Measurements from ENCODE around the gene PROCR. TPM values are rescaled to one million over a fixed set of nuclear protein-coding genes. Genes with fewer than 3 reads are reported as not detected.

Gene PROCR
- not detected for total RNA-seq
- 1 to 10 TPM in 3 of 4 donors, under 1 TPM in 1; 1.00 to 3.7 (median 1.7) TPM for polyA plus RNA-seq

DNA sequence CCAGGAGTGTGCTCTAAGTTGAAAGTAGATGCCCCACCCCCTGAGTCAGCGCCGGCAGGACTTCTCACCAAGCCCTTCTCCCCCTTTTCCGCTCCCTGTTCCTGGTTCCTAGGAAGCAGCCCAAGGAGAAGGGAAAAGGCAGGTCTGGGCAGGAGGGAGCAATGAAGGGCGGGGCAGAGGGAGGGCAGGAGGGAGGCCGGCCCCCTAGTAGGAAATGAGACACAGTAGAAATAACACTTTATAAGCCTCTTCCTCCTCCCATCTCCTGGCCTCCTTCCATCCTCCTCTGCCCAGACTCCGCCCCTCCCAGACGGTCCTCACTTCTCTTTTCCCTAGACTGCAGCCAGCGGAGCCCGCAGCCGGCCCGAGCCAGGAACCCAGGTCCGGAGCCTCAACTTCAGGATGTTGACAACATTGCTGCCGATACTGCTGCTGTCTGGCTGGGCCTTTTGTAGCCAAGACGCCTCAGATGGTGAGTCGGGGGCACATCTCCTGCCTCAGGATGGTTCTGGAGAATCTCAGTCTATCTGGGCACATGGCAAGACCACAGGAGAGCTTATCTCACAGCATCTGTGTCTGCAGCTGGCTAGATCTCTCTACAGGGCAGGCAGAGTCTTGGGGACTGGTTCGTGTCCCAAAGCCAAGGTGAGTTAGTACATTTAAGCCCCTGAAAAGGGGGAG, at the start of gene PROCR:
Gene PROCR, plus strand, starts transcription at position 320 of the 681 bp plus-strand sequence. Its CDS starts 83 bp downstream, at position 403.
- Histone ChIP-seq H3K27me3 (ENCODE audit: control insufficient read depth, insufficient read depth, low read length) (no peaks in the 10 kb centered on the region), H3K4me1 (ENCODE audit: control insufficient read depth, insufficient read depth, low read length, poor library complexity, severe bottlenecking) (peaks cover 5% of the 10 kb centered on the region), H3K36me3 (ENCODE audit: control insufficient read depth, insufficient read depth, low read length) (no peaks in the 10 kb centered on the region), H3K27ac (ENCODE audit: insufficient read depth, low read length, poor library complexity, severe bottlenecking) (no peak within 1 kb of the TSS), H3K9me3 (ENCODE audit: control insufficient read depth in 2 of 2, low read length in 2 of 2) (no peaks in the 10 kb centered on the region), H3K4me3 (ENCODE audit: low read depth, low read length) (no peak within 1 kb of the TSS)
- peak in 1 of 2 donors; percentile 31 for ATAC-seq (ENCODE audit: low read depth in 2 of 2)
- peak within 1 kb of the TSS in 2 of 4 donors; percentile 57 to 65 for H3K4me3 Mint-ChIP-seq
- H3K27ac Mint-ChIP-seq, result peak within 1 kb of the TSS; percentile 27 to 73 (median 67)
- peaks cover 0 to 1% (median 0%) of the 10 kb centered on the region in 7 donors for H3K9me3 Mint-ChIP-seq
- peaks cover 0 to 18% (median 9%) of the 10 kb centered on the region in 4 donors for H3K4me1 Mint-ChIP-seq
- H3K27me3 Mint-ChIP-seq, result peaks cover 5% of the 10 kb centered on the region
- no peak for DNase-seq
- peaks cover 6% of the 10 kb centered on the region for H3K36me3 Mint-ChIP-seq

DNA sequence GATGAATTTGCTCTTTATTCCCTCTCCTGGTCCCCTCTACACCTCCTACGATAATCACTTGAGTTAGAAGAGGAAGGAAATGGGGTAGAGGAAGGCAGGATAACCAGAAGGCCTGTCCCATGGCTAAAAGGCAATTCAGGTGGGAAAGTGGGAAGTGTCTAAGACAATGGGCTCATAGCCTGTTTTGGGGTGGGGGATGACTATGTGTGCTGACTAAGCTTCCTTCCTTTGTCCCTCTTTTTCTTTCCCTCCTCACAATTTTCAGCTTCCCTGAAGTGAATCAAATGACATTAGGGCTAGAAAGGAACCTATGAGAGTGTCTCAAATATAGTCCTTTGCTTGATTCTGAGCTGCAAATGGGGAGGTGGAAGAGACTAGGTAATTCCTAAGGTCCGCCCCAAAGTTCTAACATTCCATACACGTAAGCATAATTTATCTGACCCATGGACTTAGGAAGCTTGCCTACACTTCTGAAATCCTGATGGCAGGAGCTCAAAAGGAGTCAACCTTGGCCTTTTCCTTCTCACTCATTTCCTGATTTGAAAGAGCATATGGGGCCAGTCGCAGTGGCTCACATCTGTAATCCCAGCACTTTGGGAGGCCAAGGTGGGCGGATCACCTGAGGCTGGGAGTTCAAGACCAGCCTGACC, 49.0 kb upstream of the PROCR start:
- no peaks in the 10 kb centered on the region for H3K9me3 ChIP-seq (ENCODE audit: control insufficient read depth in 2 of 2, low read length in 2 of 2)
- H3K36me3 ChIP-seq (ENCODE audit: control insufficient read depth, insufficient read depth, low read length), result peaks cover 82% of the 10 kb centered on the region
- H3K27ac Mint-ChIP-seq, result peak overlapping the region in 1 of 3 donors; percentile 47
- no peak overlapping the region for H3K4me3 ChIP-seq (ENCODE audit: low read depth, low read length)
- H3K27me3 Mint-ChIP-seq, result no peaks in the 10 kb centered on the region
- H3K36me3 Mint-ChIP-seq, result peaks cover 55% of the 10 kb centered on the region
- no peaks in the 10 kb centered on the region for H3K4me1 ChIP-seq (ENCODE audit: control insufficient read depth, insufficient read depth, low read length, poor library complexity, severe bottlenecking)
- ATAC-seq (ENCODE audit: low read depth in 2 of 2) (no peak), DNase-seq (no peak)
- H3K27me3 ChIP-seq (ENCODE audit: control insufficient read depth, insufficient read depth, low read length), result no peaks in the 10 kb centered on the region
- no peaks in the 10 kb centered on the region for H3K9me3 Mint-ChIP-seq
- H3K4me1 Mint-ChIP-seq, result peaks cover 0 to 3% (median under 1%) of the 10 kb centered on the region in 4 donors
- H3K27ac ChIP-seq (ENCODE audit: insufficient read depth, low read length, poor library complexity, severe bottlenecking), result no peak overlapping the region
- H3K4me3 Mint-ChIP-seq, result no peak overlapping the region

DNA sequence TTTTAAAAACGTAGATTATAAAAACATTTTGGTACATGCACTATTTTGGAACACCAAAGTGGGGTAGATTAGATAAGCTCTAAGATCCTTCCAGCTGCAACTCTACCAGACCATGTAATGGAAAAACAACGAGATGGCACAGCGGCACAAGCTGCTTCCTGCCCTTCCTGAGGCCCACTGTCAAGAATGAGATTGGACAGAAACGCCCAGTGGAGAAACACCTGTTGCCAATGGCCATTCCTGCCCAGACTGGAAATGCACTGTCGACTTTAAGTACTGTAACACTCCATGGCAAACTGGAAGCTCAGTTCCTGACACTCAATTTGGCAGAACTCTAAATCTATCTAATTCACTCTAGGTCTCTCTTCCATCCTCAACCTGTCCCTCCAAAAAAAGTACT, 46.1 kb upstream of the PROCR start:
- H3K4me1 Mint-ChIP-seq, result peaks cover 0 to 3% (median under 1%) of the 10 kb centered on the region in 4 donors
- peaks cover 37% of the 10 kb centered on the region for H3K36me3 Mint-ChIP-seq
- no peak overlapping the region for H3K4me3 Mint-ChIP-seq
- no peak for DNase-seq
- Histone ChIP-seq H3K4me3 (ENCODE audit: low read depth, low read length) (no peak overlapping the region), H3K4me1 (ENCODE audit: control insufficient read depth, insufficient read depth, low read length, poor library complexity, severe bottlenecking) (no peaks in the 10 kb centered on the region), H3K27ac (ENCODE audit: insufficient read depth, low read length, poor library complexity, severe bottlenecking) (no peak overlapping the region), H3K27me3 (ENCODE audit: control insufficient read depth, insufficient read depth, low read length) (no peaks in the 10 kb centered on the region), H3K36me3 (ENCODE audit: control insufficient read depth, insufficient read depth, low read length) (peaks cover 75% of the 10 kb centered on the region), H3K9me3 (ENCODE audit: control insufficient read depth in 2 of 2, low read length in 2 of 2) (no peaks in the 10 kb centered on the region)
- ATAC-seq (ENCODE audit: low read depth in 2 of 2), result no peak
- no peaks in the 10 kb centered on the region for H3K27me3 Mint-ChIP-seq
- H3K9me3 Mint-ChIP-seq, result no peaks in the 10 kb centered on the region
- peak overlapping the region in 1 of 3 donors; percentile 36 for H3K27ac Mint-ChIP-seq

DNA sequence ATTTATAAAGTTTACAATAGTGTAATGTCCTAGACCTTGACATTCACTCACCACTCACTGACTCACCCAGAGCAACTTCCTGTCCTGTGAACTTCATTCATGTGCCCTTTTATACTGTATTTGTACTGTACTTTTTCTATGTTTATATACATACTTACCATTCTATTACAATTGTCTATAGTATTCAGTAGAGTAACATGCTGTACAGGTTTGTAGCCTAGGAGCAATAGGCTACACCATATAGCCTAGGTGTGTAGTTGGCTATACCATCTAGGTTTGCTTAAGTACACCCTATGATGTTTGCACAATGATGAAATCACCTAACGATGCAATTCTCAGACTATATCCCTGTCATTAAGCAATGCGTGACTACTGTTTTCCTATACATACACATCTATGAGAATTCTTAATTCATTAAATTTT, 42.2 kb upstream of the PROCR start:
- H3K9me3 ChIP-seq (ENCODE audit: control insufficient read depth in 2 of 2, low read length in 2 of 2), result no peaks in the 10 kb centered on the region
- ATAC-seq (ENCODE audit: low read depth in 2 of 2), result no peak
- DNase-seq, result peak in 1 of 3 donors; percentile 16
- Mint-ChIP-seq H3K27ac (no peak overlapping the region), H3K27me3 (no peaks in the 10 kb centered on the region), H3K4me3 (no peak overlapping the region), H3K9me3 (no peaks in the 10 kb centered on the region), H3K4me1 (peaks cover 0 to 5% (median 2%) of the 10 kb centered on the region in 4 donors), H3K36me3 (peaks cover 44% of the 10 kb centered on the region)
- no peaks in the 10 kb centered on the region for H3K27me3 ChIP-seq (ENCODE audit: control insufficient read depth, insufficient read depth, low read length)
- peaks cover 66% of the 10 kb centered on the region for H3K36me3 ChIP-seq (ENCODE audit: control insufficient read depth, insufficient read depth, low read length)
- no peak overlapping the region for H3K27ac ChIP-seq (ENCODE audit: insufficient read depth, low read length, poor library complexity, severe bottlenecking)
- H3K4me3 ChIP-seq (ENCODE audit: low read depth, low read length), result no peak overlapping the region
- no peaks in the 10 kb centered on the region for H3K4me1 ChIP-seq (ENCODE audit: control insufficient read depth, insufficient read depth, low read length, poor library complexity, severe bottlenecking)

DNA sequence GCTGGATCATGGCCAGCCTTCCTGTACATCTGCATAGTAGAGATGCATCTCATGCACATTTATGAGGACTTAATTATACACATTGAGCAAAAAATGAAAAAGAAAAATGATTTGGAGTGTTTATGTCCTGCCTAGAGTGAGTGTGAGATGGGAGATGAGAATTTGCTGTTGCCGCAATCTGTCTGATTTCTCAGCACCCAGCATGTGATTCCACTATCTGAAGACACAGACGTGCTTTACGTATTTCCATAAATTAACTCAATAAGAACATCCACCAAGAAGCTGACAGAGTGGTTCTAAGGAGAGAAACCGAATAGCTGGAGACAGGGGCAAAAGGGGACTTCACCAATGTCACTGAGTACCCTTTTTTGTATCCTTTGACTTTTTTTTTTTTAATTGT, 39.9 kb upstream of the PROCR start:
- Mint-ChIP-seq H3K4me3 (no peak overlapping the region), H3K27ac (no peak overlapping the region), H3K4me1 (peaks cover 0 to 4% (median under 1%) of the 10 kb centered on the region in 4 donors), H3K9me3 (no peaks in the 10 kb centered on the region), H3K27me3 (no peaks in the 10 kb centered on the region), H3K36me3 (peaks cover 34% of the 10 kb centered on the region)
- Histone ChIP-seq H3K36me3 (ENCODE audit: control insufficient read depth, insufficient read depth, low read length) (peaks cover 70% of the 10 kb centered on the region), H3K4me1 (ENCODE audit: control insufficient read depth, insufficient read depth, low read length, poor library complexity, severe bottlenecking) (no peaks in the 10 kb centered on the region), H3K9me3 (ENCODE audit: control insufficient read depth in 2 of 2, low read length in 2 of 2) (no peaks in the 10 kb centered on the region), H3K27ac (ENCODE audit: insufficient read depth, low read length, poor library complexity, severe bottlenecking) (no peak overlapping the region), H3K4me3 (ENCODE audit: low read depth, low read length) (no peak overlapping the region), H3K27me3 (ENCODE audit: control insufficient read depth, insufficient read depth, low read length) (no peaks in the 10 kb centered on the region)
- no peak for ATAC-seq (ENCODE audit: low read depth in 2 of 2)
- DNase-seq, result no peak

DNA sequence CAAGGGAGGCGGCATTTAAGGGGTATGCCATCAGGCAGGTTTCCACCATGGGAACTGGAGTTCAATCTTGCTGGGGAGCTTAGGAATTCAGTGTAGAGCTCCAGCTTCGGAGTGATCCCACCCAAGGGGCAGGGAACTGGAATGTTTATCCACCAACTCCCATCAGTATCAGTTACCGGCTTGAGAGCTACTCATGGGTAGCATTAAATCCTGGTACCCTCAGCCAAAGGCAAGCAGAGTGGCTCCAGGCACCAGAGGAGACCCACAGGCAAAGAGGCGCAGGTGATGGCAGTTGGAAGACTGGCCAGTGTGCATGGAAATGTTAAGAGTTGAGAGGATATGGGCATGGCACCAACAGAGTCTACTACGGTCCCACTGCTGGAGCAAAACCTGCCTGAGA, 38.8 kb upstream of the PROCR start:
- H3K4me1 Mint-ChIP-seq, result peaks cover 0 to 4% (median under 1%) of the 10 kb centered on the region in 4 donors
- no peaks in the 10 kb centered on the region for H3K9me3 ChIP-seq (ENCODE audit: control insufficient read depth in 2 of 2, low read length in 2 of 2)
- no peak overlapping the region for H3K4me3 ChIP-seq (ENCODE audit: low read depth, low read length)
- no peak overlapping the region for H3K27ac ChIP-seq (ENCODE audit: insufficient read depth, low read length, poor library complexity, severe bottlenecking)
- no peak overlapping the region for H3K4me3 Mint-ChIP-seq
- no peaks in the 10 kb centered on the region for H3K27me3 Mint-ChIP-seq
- H3K27me3 ChIP-seq (ENCODE audit: control insufficient read depth, insufficient read depth, low read length), result no peaks in the 10 kb centered on the region
- ATAC-seq (ENCODE audit: low read depth in 2 of 2) (no peak), DNase-seq (no peak)
- H3K27ac Mint-ChIP-seq, result no peak overlapping the region
- no peaks in the 10 kb centered on the region for H3K9me3 Mint-ChIP-seq
- H3K4me1 ChIP-seq (ENCODE audit: control insufficient read depth, insufficient read depth, low read length, poor library complexity, severe bottlenecking), result no peaks in the 10 kb centered on the region
- peaks cover 71% of the 10 kb centered on the region for H3K36me3 ChIP-seq (ENCODE audit: control insufficient read depth, insufficient read depth, low read length)
- peaks cover 39% of the 10 kb centered on the region for H3K36me3 Mint-ChIP-seq

DNA sequence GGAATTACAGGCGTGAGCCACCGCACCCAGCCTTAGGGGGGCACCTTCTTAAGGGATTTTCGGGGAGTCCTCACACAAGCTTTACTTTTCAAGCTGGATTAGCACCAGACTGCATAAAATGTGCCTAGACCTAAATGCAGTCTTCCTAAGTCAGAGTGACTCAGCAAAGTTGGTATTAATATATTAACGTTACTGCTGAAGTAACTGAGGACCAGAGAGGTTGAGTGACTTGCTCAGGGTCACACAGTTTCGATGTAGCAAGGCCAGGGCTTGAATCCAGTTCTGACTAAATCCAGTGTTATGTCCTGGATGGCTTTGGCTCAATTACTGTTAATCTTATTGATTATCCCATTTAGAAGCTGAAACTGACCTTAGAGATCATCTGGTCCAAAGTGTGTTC, 38.1 kb upstream of the PROCR start:
- H3K4me1 ChIP-seq (ENCODE audit: control insufficient read depth, insufficient read depth, low read length, poor library complexity, severe bottlenecking), result no peaks in the 10 kb centered on the region
- DNase-seq, result no peak
- no peak overlapping the region for H3K27ac ChIP-seq (ENCODE audit: insufficient read depth, low read length, poor library complexity, severe bottlenecking)
- no peaks in the 10 kb centered on the region for H3K9me3 ChIP-seq (ENCODE audit: control insufficient read depth in 2 of 2, low read length in 2 of 2)
- ATAC-seq (ENCODE audit: low read depth in 2 of 2), result no peak
- Mint-ChIP-seq H3K4me3 (no peak overlapping the region), H3K27ac (no peak overlapping the region), H3K9me3 (no peaks in the 10 kb centered on the region), H3K36me3 (peaks cover 39% of the 10 kb centered on the region), H3K27me3 (no peaks in the 10 kb centered on the region), H3K4me1 (peaks cover 0 to 4% (median under 1%) of the 10 kb centered on the region in 4 donors)
- H3K36me3 ChIP-seq (ENCODE audit: control insufficient read depth, insufficient read depth, low read length), result peaks cover 69% of the 10 kb centered on the region
- no peaks in the 10 kb centered on the region for H3K27me3 ChIP-seq (ENCODE audit: control insufficient read depth, insufficient read depth, low read length)
- H3K4me3 ChIP-seq (ENCODE audit: low read depth, low read length), result no peak overlapping the region
